ENCODE measurements around the gene VAV3. TPM values are rescaled to one million over a fixed set of nuclear protein-coding genes. Genes with fewer than 3 reads are reported as not detected.

VAV3 gene
- total and polyA plus RNA-seq, 8 donors: 7.1 to 21.4 (median 12.8) TPM

- Histone ChIP-seq H3K9me3 (no peaks in the 10 kb centered on the region), H3K27ac (no peak overlapping the region), H3K36me3 (no peaks in the 10 kb centered on the region), H3K4me1 (no peaks in the 10 kb centered on the region), H3K4me3 (no peak overlapping the region), H3K27me3 (no peaks in the 10 kb centered on the region)
- 36 to 47% methylated on average over 8 of the region's 8 CpGs for WGBS, 2 donors
- TF ChIP-seq, protein P1, sequence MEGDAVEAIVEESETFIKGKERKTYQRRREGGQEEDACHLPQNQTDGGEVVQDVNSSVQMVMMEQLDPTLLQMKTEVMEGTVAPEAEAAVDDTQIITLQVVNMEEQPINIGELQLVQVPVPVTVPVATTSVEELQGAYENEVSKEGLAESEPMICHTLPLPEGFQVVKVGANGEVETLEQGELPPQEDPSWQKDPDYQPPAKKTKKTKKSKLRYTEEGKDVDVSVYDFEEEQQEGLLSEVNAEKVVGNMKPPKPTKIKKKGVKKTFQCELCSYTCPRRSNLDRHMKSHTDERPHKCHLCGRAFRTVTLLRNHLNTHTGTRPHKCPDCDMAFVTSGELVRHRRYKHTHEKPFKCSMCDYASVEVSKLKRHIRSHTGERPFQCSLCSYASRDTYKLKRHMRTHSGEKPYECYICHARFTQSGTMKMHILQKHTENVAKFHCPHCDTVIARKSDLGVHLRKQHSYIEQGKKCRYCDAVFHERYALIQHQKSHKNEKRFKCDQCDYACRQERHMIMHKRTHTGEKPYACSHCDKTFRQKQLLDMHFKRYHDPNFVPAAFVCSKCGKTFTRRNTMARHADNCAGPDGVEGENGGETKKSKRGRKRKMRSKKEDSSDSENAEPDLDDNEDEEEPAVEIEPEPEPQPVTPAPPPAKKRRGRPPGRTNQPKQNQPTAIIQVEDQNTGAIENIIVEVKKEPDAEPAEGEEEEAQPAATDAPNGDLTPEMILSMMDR (IDR thresholded peaks at IDR 0.05): no peak
- intact Hi-C loops (cut with DNase I): no loop called here
- ATAC-seq (peak in 2 of 4 donors; percentile 47 to 59), DNase-seq (no peak), FAIRE-seq (no peak)
Observed at GRCh38 chr1:107692580-107693345, 272.2 kb downstream of the VAV3 start.

GRCh38 chr1:107691540-107691939 lies 273.4 kb downstream of the VAV3 start:
- H3K9me3 ChIP-seq: no peaks in the 10 kb centered on the region
- intact Hi-C loops (cut with DNase I): no loop called here
- no peaks in the 10 kb centered on the region for H3K27me3 ChIP-seq
- no peak for ATAC-seq
- H3K4me1 ChIP-seq: no peaks in the 10 kb centered on the region
- no peaks in the 10 kb centered on the region for H3K36me3 ChIP-seq
- DNase-seq: no peak
- TF ChIP-seq, protein P1 (IDR thresholded peaks at IDR 0.05): no peak
- H3K27ac ChIP-seq: no peak overlapping the region
- H3K4me3 ChIP-seq: no peak overlapping the region
- no peak for FAIRE-seq

DNA sequence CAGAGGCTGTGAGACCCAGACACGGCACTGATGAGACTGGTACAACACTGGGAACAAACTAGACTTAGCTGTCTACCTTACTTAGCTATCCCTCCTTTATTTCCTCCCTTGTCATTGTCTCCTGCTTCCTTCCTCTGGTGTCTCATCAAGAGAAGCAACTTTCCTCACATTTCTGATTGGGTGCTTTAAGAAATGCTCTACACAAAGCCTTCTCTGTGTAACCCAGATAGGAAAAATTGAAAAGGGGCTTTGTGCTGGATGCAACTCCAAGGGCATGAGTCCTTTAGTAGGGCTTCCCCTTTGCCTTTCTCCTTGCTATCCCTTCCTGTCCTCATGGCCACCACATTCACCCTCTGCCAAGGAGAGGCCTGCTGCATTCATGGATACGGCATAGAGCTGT lies 274.5 kb downstream of the VAV3 start:
- Histone ChIP-seq H3K9me3 (no peaks in the 10 kb centered on the region), H3K4me1 (no peaks in the 10 kb centered on the region), H3K27me3 (no peaks in the 10 kb centered on the region), H3K4me3 (no peak overlapping the region), H3K36me3 (no peaks in the 10 kb centered on the region), H3K27ac (peak overlapping the region in 1 of 4 donors; percentile 5)
- intact Hi-C loops (cut with DNase I): no loop called here
- DNase-seq: no peak
- FAIRE-seq: no peak
- TF ChIP-seq, protein P1 (IDR thresholded peaks at IDR 0.05): no peak
- no peak for ATAC-seq
- 44 to 56% methylated on average over 2 of the region's 2 CpGs for WGBS, 2 donors

DNA sequence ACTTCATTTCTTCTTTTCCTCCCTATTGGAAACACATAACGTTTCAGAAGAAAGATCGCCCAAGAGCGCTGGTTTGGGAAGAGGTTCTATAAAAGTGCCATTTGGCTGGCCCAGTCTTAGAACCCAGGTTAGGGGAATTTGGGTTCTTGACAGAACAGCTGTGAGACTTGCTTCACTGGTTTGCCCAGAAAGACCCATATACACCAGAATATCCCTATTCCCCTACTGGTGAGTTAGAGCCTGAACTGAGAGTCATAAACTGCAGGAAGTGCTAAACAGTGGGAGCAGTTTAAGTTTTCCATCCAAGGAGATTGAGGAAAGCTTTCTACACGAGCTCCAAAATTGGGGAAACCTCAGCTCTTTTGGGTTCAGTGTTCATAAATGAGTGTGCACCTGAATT lies 275.2 kb downstream of the VAV3 start:
- no peak for DNase-seq
- ATAC-seq: no peak
- TF ChIP-seq, protein P1 (IDR thresholded peaks at IDR 0.05): no peak
- 75 to 79% methylated on average over 4 of the region's 4 CpGs for WGBS, 2 donors
- no peak overlapping the region for H3K4me3 ChIP-seq
- no peaks in the 10 kb centered on the region for H3K9me3 ChIP-seq
- FAIRE-seq: no peak
- H3K27ac ChIP-seq: peak overlapping the region in 1 of 4 donors; percentile 5
- H3K36me3 ChIP-seq: no peaks in the 10 kb centered on the region
- intact Hi-C loops (cut with DNase I): no loop called here
- no peaks in the 10 kb centered on the region for H3K4me1 ChIP-seq
- no peaks in the 10 kb centered on the region for H3K27me3 ChIP-seq

DNA sequence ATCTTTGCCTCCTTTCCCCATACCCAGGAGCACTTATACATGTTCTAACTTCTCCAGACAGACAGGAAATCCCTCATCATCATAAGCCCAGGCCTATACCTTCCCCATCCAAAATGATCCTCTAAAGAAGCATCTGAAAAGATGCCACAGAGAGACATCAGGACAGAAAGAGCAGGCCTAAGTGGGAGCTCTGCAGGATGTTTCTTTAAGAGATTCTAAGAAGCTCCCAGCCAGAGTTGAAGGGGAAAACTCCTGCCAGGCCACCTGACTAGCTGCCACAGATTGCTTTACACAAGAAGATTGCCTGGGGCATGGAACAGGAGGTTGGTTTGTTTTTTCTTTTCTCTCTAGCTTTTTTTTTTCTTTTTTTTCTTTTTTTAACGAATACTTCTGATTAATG lies 275.8 kb downstream of the VAV3 start:
- H3K27ac ChIP-seq: peak overlapping the region in 2 of 4 donors; percentile 4 to 56

More for the DNA sequence above, 275.8 kb downstream of the VAV3 start:
- FAIRE-seq (no peak), ATAC-seq (peak in 1 of 4 donors; percentile 30), DNase-seq (no peak)
- WGBS, 2 donors: 5 to 16% methylated on average over 1 of the region's 1 CpG
- TF ChIP-seq, protein P1 (IDR thresholded peaks at IDR 0.05): no peak
- Histone ChIP-seq H3K36me3 (no peaks in the 10 kb centered on the region), H3K4me1 (no peaks in the 10 kb centered on the region), H3K27me3 (no peaks in the 10 kb centered on the region), H3K4me3 (no peak overlapping the region), H3K9me3 (no peaks in the 10 kb centered on the region)
- intact Hi-C loops (cut with DNase I): no loop called here

Data from pancreas (tissue), 10 donors.